NCI-H226 (cell line): ENCODE results near the gene ZFAND5.

ENCODE experiments used
- DNase-seq: peaks from one replicate; pipeline ENCODE4 v3.0.0-alpha.2; 2015

The ZFAND5 gene

GRCh38 chr9:72362680-72363139 is 2.3 kb downstream of the ZFAND5 start:
- DNase-seq: peak; percentile 18

GRCh38 chr9:72362118-72362531 is 2.9 kb downstream of the ZFAND5 start:
- DNase-seq: peak; percentile 19

- DNase-seq: no peak
Measured at GRCh38 chr9:72361217-72361616, 3.8 kb downstream of the ZFAND5 start.

GRCh38 chr9:72360324-72360723 is 4.7 kb downstream of the ZFAND5 start:
- no peak for DNase-seq

- no peak for DNase-seq
Measured at GRCh38 chr9:72356041-72356582, 8.9 kb downstream of the ZFAND5 start.

- DNase-seq: no peak
Measured at GRCh38 chr9:72355153-72355552, 9.9 kb downstream of the ZFAND5 start.

GRCh38 chr9:72354704-72355103 is 10.3 kb downstream of the ZFAND5 start:
- DNase-seq: no peak

- DNase-seq: no peak
Measured at GRCh38 chr9:72353455-72354116, 11.4 kb downstream of the ZFAND5 start.

GRCh38 chr9:72352911-72353388 is 12.1 kb downstream of the ZFAND5 start:
- no peak for DNase-seq

GRCh38 chr9:72351538-72352453 is 13.2 kb downstream of the ZFAND5 start:
- peak; percentile 37 for DNase-seq

GRCh38 chr9:72349911-72350310 is 15.1 kb downstream of the ZFAND5 start:
- no peak for DNase-seq

GRCh38 chr9:72349240-72349639 is 15.8 kb downstream of the ZFAND5 start:
- no peak for DNase-seq

GRCh38 chr9:72346333-72346732 is 18.7 kb downstream of the ZFAND5 start:
- no peak for DNase-seq

GRCh38 chr9:72338631-72339030 is 26.4 kb downstream of the ZFAND5 start:
- no peak for DNase-seq

- DNase-seq: no peak
Measured at GRCh38 chr9:72337286-72337685, 27.7 kb downstream of the ZFAND5 start.

GRCh38 chr9:72334658-72335337 is 30.2 kb downstream of the ZFAND5 start:
- no peak for DNase-seq

- DNase-seq: no peak
Measured at GRCh38 chr9:72333709-72334108, 31.3 kb downstream of the ZFAND5 start.

GRCh38 chr9:72333197-72333596 is 31.8 kb downstream of the ZFAND5 start:
- DNase-seq: no peak

- peak; percentile 11 for DNase-seq
Measured at GRCh38 chr9:72332351-72332750, 32.7 kb downstream of the ZFAND5 start.

- DNase-seq: no peak
Measured at GRCh38 chr9:72327631-72328030, 37.4 kb downstream of the ZFAND5 start.

GRCh38 chr9:72326641-72327040 is 38.4 kb downstream of the ZFAND5 start:
- DNase-seq: no peak

GRCh38 chr9:72324974-72325373 is 40.0 kb downstream of the ZFAND5 start:
- DNase-seq: no peak

- DNase-seq: no peak
Measured at GRCh38 chr9:72322678-72323077, 42.3 kb downstream of the ZFAND5 start.
